NCI-H82 treated with DMSO at 0.1 percent for 48 hours (cell line): ENCODE data around the gene ASCC2.
"Not testable (repeated sequence)": the region's sequence is repeated elsewhere in the genome, so short reads cannot be mapped to it uniquely, and the experiment has no call there.

Experiments
- DNase-seq: peaks from one replicate; lab custom pipeline; 2025; ENCODE audit not compliant: unreplicated experiment; lab: John Stamatoyannopoulos, UW

ASCC2 gene

GRCh38 chr22:29837741-29838598 is at the start of gene ASCC2:
Gene ASCC2, minus strand, starts transcription at chr22:29838274. Its CDS starts 5,949 bp downstream, at chr22:29832325.
- peak; percentile 90 for DNase-seq

DNA sequence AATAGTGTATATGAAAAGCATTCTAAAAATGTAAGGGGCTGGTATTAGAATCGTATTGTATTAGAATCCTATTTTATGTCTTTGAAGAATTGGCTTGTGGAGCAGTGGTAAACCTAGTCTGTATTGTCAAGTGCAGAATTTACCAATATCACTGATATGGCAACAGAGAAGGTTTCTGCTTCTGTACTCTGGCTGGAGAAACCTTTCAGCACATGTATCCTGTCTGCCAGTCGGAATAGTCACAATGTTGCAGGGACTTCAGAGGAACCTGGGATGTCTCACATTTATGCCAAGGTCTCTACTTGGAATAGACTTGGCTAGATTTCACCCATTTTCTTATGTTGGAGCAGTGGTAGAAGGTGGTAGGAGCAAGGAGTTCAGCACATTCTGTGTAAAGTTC is 49.3 kb upstream of the ASCC2 start:
- peak; percentile 15 for DNase-seq

GRCh38 chr22:29886596-29886995 is 48.5 kb upstream of the ASCC2 start:
- no peak for DNase-seq

DNA sequence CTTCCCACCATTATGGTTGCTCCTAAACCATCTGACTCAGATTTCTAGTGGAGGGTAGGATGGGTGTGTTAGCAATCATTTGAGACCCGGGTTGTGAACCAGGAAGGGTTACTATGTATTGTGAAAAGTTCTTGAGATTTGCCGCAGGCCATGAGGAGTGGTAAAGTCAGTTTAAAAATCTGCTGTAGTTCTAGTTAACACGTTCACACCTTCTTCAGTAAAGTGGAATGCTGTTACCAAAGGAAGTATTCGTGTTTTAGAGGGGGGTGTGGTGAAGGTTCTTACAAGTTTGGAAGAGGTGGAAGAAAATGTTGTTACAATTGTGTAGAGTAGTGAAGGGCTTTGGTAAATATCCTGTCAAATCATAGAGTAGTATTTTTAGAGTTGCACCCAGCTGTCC is 47.5 kb upstream of the ASCC2 start:
- DNase-seq = no peak

- DNase-seq = no peak
Observed at GRCh38 chr22:29883775-29884097, 45.7 kb upstream of the ASCC2 start.

DNA sequence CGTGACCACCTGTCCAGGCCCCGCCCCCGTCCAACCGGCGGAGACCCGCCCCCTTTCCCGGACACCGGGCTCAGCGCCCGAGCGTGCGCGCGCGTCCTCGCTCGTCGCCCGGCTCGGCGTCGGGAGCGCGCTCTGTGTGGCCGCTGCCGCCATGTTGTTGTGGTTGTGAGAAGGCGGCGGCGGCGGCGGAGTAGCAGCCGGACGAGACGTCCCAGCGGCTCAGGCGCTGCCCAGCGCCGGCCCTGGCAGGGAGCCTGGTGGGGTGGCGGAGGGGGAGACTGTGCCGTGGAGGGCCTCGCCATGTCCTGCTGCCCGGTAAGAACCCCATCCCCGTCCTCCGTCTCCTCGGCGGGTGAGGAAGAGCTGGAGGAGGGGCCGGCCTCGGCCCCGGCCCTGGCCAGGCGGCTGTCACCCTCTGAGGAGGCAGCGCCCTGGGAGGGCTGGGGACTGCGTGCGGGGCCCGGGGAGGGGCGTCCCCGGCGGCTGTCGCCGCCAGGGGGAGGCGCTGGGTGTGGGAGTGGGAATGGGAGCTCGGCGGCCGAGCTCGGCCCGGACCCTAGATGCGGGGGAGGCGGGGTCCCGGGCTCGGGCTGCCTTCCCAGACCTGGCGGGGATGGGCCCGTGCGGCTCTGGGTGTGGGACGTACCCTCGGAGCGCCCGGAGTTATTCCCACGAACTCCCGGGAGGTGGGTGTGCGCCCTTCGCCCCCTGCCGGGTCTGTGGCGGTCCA is 45.1 kb upstream of the ASCC2 start, which contains the start of gene MTMR3:
Gene MTMR3, plus strand, starts transcription at position 130 of the 730 bp plus-strand sequence. CDS start 87,886 bp downstream, outside the sequence.
- no peak for DNase-seq

DNA sequence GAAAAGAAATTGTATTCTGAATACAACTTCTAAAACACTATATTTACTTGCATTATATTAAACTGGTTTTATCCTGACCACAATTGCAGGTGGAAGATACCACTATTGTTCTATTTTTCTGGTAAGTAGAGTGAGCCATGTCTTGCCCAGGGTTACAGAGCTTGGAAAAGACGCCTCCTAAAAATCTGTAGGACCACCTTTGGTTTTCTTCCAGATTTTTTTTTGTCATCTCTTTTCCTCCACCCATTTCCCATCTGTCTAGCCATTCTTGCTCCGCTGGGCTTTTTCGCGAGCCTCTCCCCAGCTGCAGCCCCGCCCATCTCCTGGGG is 44.6 kb upstream of the ASCC2 start:
- peak; percentile 60 for DNase-seq

DNA sequence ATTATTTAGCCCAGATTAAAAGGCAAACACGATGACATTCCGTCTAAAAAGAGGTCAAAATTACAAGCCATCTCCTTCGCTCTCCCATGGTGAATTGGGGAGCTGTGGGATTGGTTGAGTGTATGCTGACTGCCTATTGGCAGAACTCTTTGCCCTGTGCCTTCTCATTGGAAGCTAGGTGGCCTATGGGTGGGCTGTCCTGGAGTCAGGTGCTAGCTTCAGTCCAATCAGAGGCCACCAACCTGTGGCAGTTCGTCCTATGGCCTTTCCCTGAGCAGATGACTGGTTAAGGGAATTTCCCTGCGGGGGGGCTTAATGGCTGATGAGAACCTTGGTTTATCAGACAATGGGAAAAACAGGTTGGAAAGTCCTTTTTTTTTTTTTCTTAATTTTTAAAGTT is 41.7 kb upstream of the ASCC2 start:
- no peak for DNase-seq

GRCh38 chr22:29877620-29878019 is 39.5 kb upstream of the ASCC2 start:
- no peak for DNase-seq

GRCh38 chr22:29873943-29874342 is 35.9 kb upstream of the ASCC2 start:
- DNase-seq = no peak

DNA sequence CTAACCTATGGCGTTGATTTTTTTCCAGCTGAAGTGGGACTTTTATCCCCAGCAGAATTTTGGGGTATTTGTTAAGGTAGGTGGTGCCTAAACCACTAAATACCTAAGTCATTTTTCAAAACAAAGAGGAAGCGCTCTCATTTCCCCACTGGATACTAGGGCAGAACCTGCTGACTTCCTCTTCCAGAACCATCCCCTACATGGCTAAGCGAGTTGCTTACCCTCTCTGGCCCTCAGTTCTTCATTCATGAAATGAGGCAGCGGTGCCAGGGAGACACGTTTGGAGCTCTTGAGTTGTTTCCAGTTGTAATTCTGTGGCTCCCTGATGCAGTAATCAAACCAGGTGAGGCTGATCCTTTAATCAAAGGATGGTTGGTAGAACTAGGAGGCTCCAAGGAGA is 34.9 kb upstream of the ASCC2 start:
- DNase-seq = no peak

DNA sequence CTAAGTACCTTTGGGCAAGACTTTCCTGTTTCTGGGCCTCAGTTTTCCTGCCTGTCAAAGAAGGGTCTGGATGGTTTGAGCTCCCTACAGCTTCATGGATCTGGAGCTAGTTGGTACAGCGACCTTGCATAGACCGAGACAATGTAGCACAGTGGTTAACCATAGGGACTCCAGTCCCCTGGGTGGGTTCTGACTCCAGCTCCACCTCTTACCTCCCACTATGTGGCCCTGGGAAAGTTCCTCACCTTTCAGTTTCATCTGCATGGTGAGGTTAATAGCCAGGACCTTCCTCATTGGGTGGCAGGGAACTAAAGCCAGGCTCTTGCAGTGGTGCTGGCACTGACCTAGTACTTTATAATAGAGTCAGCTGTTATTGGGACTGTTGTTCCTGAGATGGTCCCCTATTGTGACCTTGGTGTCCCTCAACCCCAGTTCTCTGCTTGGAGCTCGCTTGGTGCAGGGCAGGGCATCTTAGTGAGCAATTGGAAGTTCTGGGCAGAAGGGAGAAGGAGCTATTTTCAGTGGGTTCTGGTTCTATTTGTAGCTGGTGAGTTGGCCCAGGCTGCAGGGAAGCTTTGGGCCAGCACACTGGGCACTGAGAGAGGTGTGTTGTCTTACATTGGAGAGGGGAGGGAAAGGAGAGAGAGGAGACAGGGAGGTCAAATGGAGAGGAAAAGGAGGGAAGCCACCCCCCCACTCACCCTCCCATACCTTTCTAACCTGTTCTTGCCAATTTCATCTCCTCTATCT is 34.2 kb upstream of the ASCC2 start:
- no peak for DNase-seq

- peak; percentile 89 for DNase-seq
Observed at GRCh38 chr22:29871684-29872083, 33.6 kb upstream of the ASCC2 start.

GRCh38 chr22:29870574-29870973 is 32.5 kb upstream of the ASCC2 start:
- no peak for DNase-seq

DNA sequence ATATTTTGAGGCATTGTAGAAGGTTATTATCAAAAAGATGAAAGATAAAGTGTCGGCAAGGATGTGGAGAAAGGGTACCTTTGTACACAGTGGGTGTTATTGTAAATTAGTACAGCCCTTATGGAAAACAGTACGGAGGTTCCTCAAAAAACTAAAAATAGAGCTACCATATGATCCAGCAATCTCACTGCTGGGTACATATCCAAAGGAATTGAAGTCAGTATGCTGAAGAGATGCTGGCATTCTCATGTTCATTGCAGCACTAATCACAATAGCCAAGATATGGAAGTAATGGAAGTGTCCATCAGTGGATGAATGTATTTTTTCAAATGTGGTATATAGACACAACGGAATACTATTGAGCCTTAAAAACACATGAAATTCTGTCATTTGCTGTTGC is 29.8 kb upstream of the ASCC2 start:
- no peak for DNase-seq

DNA sequence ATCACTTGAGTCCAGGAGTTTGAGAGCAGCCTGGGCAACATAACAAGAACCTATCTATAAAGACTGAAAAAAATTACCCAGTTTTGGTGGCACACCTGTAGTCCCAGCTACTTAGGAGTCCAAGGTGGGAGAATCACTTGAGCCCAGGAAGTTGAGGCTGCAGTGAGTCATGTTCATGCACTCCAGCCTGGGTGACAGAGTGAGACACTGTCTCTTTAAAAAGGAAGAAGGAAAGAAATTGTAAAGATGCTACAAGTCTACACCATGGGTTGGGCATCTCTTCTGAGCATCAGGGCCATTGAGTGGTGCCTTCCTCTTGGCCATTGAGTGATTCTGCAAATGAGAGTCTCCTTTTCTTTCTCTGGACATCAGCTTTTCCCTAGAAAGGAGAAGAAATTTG is 29.2 kb upstream of the ASCC2 start:
- no peak for DNase-seq

DNA sequence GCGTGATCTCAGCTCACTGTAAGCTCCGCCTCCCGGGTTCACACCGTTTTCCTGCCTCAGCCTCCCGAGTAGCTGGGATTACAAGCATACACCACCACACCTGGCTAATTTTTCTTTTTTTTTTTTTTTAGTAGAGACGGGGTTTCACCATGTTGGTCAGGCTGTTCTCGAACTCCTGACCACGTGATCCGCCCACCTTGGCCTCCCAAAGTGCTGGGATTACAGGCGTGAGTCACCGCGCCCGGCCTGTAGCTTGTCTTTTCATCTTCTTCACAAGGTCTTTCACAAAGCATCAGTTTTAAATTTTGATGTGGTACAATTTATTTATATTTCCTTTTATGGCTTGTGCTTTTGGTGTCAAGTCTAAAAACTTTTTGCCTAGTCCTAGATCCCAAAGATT is 27.5 kb upstream of the ASCC2 start:
- not testable (repeated sequence) for DNase-seq

DNA sequence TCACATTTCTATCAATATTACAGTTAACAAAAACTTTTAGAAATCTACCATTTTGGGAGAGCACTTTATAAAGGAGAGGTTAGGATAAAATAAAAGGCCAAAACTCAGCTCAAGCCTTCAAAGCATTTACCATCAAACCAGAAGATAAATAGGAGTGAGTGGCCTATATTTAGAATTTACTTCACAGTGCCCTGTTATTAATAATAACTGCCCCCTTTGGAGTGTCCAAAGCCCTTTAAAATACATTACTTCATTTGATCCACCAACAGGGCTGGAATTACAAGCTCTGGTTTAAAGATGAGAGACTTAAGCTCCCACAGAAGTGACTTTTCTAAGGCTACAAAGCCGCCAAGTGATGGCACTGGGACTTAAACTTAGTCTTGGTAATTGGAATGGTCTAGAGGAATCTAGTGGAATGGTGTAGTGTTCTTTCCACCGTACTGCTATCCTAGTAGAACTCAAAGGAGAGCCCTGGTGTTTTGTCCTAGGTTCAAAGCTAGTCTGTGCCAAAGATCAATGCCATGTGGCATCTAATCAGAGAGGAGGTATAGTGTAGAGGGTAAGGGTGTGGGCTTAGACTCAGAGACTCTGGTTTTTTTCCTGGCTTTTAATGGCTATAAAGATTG is 23.7 kb upstream of the ASCC2 start:
- no peak for DNase-seq

DNA sequence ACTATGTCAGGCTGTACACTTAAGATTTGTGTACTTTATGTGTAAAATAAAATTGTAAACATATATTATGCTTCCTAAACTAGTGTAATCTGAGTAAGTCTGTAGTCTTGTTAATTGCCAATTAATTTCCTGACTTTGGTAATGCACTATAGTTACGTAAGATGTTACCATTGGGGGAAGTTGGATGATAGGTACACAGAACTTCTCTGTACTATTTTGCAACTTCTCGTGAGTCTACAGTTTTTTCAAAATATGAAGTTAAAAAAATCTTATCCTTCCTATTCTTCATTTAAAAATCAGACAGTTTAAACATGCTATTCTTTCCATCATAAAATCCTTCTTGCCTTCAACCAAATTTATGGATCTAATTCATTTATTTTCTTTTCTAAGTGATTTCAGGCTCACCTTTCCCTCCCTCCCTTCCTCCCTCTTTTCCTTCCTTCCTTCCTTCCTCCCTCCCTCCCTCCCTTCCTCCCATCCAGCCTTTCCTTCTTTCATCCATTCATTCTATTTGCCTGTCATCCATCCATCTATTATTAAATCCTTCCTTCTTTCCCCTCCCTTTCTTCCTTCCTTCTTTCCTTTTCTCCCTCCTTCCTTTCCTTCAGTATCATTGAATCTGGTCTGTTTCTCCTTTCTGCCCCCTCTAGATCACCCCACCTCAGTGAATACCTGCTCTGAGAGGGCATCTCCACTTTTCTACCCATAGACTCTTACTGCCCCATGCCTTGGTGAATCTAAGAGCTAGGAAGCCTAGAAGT is 22.1 kb upstream of the ASCC2 start:
- DNase-seq = no peak

- DNase-seq = not testable (repeated sequence)
Observed at GRCh38 chr22:29859030-29859429, 21.0 kb upstream of the ASCC2 start.

GRCh38 chr22:29856496-29856895 is 18.4 kb upstream of the ASCC2 start:
- no peak for DNase-seq
